Mucosa of descending colon (tissue), 3 donors: ENCODE results near the gene PSMD10. TPM values are rescaled to one million over a fixed set of nuclear protein-coding genes. Genes with fewer than 3 reads are reported as not detected.

Experiments used
- ATAC-seq: fragments of 200-7000 bp; cut with Tn5 transposase; one replicate; pipeline ENCODE4 v1.9.1; 2020; ENCODE audit warnings: mild to moderate bottlenecking, moderate library complexity
- DNase-seq, 3 donors: peaks; one replicate each; pipeline ENCODE4 v3.0.0-alpha.2; 2020
- H3K36me3 ChIP-seq: fragments of 200-600 bp; one replicate; pipeline ENCODE4 v1.8.0; 2021; ENCODE audit warnings: low read depth, mild to moderate bottlenecking
- H3K4me1 ChIP-seq: fragments of 200-600 bp; one replicate; pipeline ENCODE4 v1.8.0; 2021; ENCODE audit warnings: low read depth, mild to moderate bottlenecking
- H3K4me3 ChIP-seq: fragments of 200-600 bp; one replicate; pipeline ENCODE4 v1.8.0; 2021; ENCODE audit warnings: mild to moderate bottlenecking
- H3K9me3 ChIP-seq: fragments of 200-600 bp; one replicate; pipeline ENCODE4 v1.8.0; 2021; ENCODE audit warnings: mild to moderate bottlenecking
- CTCF ChIP-seq: fragments of 200-600 bp; IDR thresholded peaks from one replicate; pipeline ENCODE4 v1.8.0; 2022; ENCODE audit warnings: antibody characterized with exemption, mild to moderate bottlenecking
- intact Hi-C, 2 donors: fragments of 100-400 bp; cut with DNase I in 1 of 2; cut with micrococcal nuclease in 1 of 2; formaldehyde crosslinking; loops; one replicate each; pipeline versions ENCODE4 v1.11.0 to v1.11.1; 2022; cut with DNase I, micrococcal nuclease
- total RNA-seq, 3 donors: library from RNA; stranded (reverse); fragmentation: NEBNext Ultra II Directional in 2 of 3; extraction: Animal tissue kit (Norgen Biotek cat#: 25700) in 2 of 3; gene quantifications; one replicate each; pipeline versions ENCODE4 v1.2.1 to v1.2.4, GENCODE V29; 2021 to 2023
- donor health status: DM: no; HTN: no; CAD: no; lungs with moderate emphysema.
- donor health status: DM: no; HTN: no; CAD: no.
- donor health status: DM: no; HTN: yes; CAD: no.

The PSMD10 gene
- total RNA-seq, 3 donors from 2014 or later, result 28.1 to 39.5 (median 34.8) TPM

GRCh38 chrX:108059801-108060200, 31.5 kb downstream of the PSMD10 start:
- no peak for TF ChIP-seq CTCF
- Histone ChIP-seq H3K9me3 (no peaks in the 10 kb centered on the region), H3K4me1 (no peaks in the 10 kb centered on the region), H3K36me3 (no peaks in the 10 kb centered on the region), H3K4me3 (no peak overlapping the region)
- ATAC-seq (no peak), DNase-seq (no peak)
- intact Hi-C loops, result no loop called here

GRCh38 chrX:108055546-108055945, 35.8 kb downstream of the PSMD10 start:
- no peak for TF ChIP-seq CTCF
- Histone ChIP-seq H3K9me3 (no peaks in the 10 kb centered on the region), H3K4me3 (no peak overlapping the region), H3K4me1 (no peaks in the 10 kb centered on the region), H3K36me3 (no peaks in the 10 kb centered on the region)
- no peak for DNase-seq
- ATAC-seq, result no peak
- intact Hi-C loops, result no loop called here

GRCh38 chrX:108053218-108053617, 38.1 kb downstream of the PSMD10 start:
- no peak overlapping the region for H3K4me3 ChIP-seq
- ATAC-seq, result no peak
- no peaks in the 10 kb centered on the region for H3K4me1 ChIP-seq
- no peak for TF ChIP-seq CTCF
- H3K36me3 ChIP-seq, result no peaks in the 10 kb centered on the region
- DNase-seq, result no peak
- no peaks in the 10 kb centered on the region for H3K9me3 ChIP-seq
- intact Hi-C loops, result no loop called here

GRCh38 chrX:108049649-108050048, 41.7 kb downstream of the PSMD10 start:
- no peak for TF ChIP-seq CTCF
- Histone ChIP-seq H3K36me3 (no peaks in the 10 kb centered on the region), H3K9me3 (no peaks in the 10 kb centered on the region), H3K4me1 (no peaks in the 10 kb centered on the region), H3K4me3 (no peak overlapping the region)
- DNase-seq (no peak), ATAC-seq (no peak)
- intact Hi-C loops, result no loop called here

- TF ChIP-seq CTCF, result no peak
- intact Hi-C loops, result no loop called here
- Histone ChIP-seq H3K4me3 (no peak within 1 kb of the TSS), H3K36me3 (no peaks in the 10 kb centered on the region), H3K4me1 (no peaks in the 10 kb centered on the region), H3K9me3 (no peaks in the 10 kb centered on the region)
- ATAC-seq (no peak), DNase-seq (no peak)
These were observed 46.6 kb downstream of the PSMD10 start, which contains the start of gene VSIG1 for GRCh38 chrX:108044554-108045256. TSS of gene VSIG1 (plus strand) at chrX:108045065. CDS start at chrX:108045131, 66 bp downstream.
